ENCODE data around the gene NELFB. TPM values are rescaled to one million over a fixed set of nuclear protein-coding genes. Genes with fewer than 3 reads are reported as not detected.
A peak's percentile ranks its signal among the peaks of the same experiment; 100 is the strongest.

The NELFB gene
- total and polyA plus RNA-seq, 3 donors from 2014 or later = 55.0 to 76.7 (median 60.9) TPM

DNA sequence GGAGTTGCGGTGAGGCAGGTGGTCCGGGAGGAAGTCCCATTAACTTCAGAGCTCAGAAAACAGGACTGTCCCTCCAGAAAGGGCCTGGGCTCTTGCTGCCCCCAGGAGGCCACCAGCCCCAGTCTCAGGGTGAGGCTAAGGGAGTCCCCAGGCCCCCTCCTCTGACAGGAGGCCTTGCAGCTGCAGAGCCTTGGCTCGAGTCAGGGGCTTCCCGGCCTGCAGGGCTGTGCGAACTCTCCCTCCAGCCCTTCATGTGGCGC is 7.3 kb upstream of the NELFB start:
- no peaks in the 10 kb centered on the region for H3K27me3 ChIP-seq
- H3K4me3 ChIP-seq = no peak overlapping the region
- 69 to 81% methylated on average over 2 to 6 of the region's 6 CpGs for WGBS, 2 donors
- TF ChIP-seq, protein P1, sequence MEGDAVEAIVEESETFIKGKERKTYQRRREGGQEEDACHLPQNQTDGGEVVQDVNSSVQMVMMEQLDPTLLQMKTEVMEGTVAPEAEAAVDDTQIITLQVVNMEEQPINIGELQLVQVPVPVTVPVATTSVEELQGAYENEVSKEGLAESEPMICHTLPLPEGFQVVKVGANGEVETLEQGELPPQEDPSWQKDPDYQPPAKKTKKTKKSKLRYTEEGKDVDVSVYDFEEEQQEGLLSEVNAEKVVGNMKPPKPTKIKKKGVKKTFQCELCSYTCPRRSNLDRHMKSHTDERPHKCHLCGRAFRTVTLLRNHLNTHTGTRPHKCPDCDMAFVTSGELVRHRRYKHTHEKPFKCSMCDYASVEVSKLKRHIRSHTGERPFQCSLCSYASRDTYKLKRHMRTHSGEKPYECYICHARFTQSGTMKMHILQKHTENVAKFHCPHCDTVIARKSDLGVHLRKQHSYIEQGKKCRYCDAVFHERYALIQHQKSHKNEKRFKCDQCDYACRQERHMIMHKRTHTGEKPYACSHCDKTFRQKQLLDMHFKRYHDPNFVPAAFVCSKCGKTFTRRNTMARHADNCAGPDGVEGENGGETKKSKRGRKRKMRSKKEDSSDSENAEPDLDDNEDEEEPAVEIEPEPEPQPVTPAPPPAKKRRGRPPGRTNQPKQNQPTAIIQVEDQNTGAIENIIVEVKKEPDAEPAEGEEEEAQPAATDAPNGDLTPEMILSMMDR (IDR thresholded peaks at IDR 0.05) = no peak
- TF ChIP-seq POLR2A (IDR thresholded peaks at IDR 0.05) = no peak
- DNase-seq = no peak
- H3K9me3 ChIP-seq = no peaks in the 10 kb centered on the region
- H3K27ac ChIP-seq = no peak overlapping the region
- H3K4me1 ChIP-seq = peaks cover 41% of the 10 kb centered on the region
- intact Hi-C loops (cut with DNase I; ENCODE audit: low total_unique reads) = no loop called here
- H3K36me3 ChIP-seq (ENCODE audit: low read depth, missing control alignments) = no peaks in the 10 kb centered on the region

DNA sequence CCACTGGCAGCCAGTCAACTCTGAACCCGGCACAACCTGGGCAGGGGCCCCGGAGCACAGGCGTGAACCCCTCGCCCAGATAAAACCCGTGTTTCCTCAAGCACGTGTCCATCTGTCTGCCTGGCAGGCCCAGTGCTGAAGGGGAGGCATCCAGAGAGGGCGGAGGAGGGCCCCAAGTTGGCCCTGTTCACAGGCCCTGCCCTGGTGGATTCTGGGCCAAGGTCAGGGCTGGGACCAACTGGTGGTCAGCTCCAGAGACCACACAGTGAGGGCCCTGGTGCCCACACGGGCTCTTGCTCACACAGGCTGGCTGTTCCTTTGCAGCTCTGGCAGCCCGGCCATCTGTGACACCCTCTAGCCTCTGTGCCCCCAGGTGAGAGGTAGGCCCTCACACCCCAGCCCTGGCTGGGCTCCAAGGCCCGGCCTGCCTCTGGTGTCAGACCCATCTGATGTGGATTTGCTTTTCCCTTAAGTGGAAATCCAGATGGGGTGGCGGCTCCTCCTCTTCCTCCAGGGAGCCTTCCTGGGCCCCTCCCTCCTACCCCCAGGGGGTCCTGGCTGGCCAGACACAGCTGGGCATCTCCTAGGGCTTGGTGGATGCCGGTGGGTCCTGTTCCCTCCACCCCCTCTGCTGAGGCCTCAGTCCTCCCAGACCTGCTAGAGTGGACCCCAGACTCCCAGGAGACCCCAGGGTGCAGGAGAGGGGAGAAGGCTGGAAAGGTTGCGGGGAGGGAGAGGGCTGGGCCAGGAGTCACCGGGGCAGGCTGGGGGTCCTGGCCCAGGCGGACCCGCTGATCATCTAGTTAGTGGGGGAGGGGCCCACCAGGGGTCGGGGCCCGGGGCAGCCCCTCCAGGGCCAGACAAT is 4.6 kb upstream of the NELFB start:
- peaks cover 56% of the 10 kb centered on the region for H3K4me1 ChIP-seq
- no peaks in the 10 kb centered on the region for H3K36me3 ChIP-seq (ENCODE audit: low read depth, missing control alignments)
- H3K9me3 ChIP-seq = no peaks in the 10 kb centered on the region
- H3K4me3 ChIP-seq = no peak overlapping the region
- no peak for TF ChIP-seq POLR2A (IDR thresholded peaks at IDR 0.05)
- TF ChIP-seq, protein P1 (IDR thresholded peaks at IDR 0.05) = no peak
- WGBS, 2 donors = 40 to 74% methylated on average over 6 to 17 of the region's 18 CpGs
- H3K27ac ChIP-seq = peak overlapping the region; percentile 18 to 36
- intact Hi-C loops (cut with DNase I; ENCODE audit: low total_unique reads) = no loop called here
- no peaks in the 10 kb centered on the region for H3K27me3 ChIP-seq
- peak; percentile 85 for DNase-seq

DNA sequence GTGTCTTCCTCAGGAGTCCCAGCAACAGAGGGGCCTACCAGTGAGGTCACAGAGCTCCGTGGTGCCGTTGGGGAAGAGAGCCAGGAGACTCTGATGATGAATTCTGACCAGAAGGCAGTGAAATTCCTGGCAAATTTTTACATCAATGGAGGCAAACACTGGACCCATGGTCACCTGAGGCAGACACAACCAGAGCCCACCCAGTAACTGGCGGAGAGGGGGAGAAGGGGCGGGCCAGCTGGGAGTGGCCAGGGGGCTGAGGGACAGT is 4.0 kb upstream of the NELFB start, which contains the start of gene STPG3:
Gene STPG3 (plus strand): TSS at position 93 of the 268 bp plus-strand sequence. CDS start 1 bp downstream, at position 94.
- no peak for DNase-seq
- no peaks in the 10 kb centered on the region for H3K27me3 ChIP-seq
- no peaks in the 10 kb centered on the region for H3K36me3 ChIP-seq (ENCODE audit: low read depth, missing control alignments)
- peaks cover 59% of the 10 kb centered on the region for H3K4me1 ChIP-seq
- TF ChIP-seq, protein P1 (IDR thresholded peaks at IDR 0.05) = no peak
- TF ChIP-seq POLR2A (IDR thresholded peaks at IDR 0.05) = no peak
- H3K27ac ChIP-seq = peak within 1 kb of the TSS; percentile 18 to 36
- no peak within 1 kb of the TSS for H3K4me3 ChIP-seq
- no peaks in the 10 kb centered on the region for H3K9me3 ChIP-seq
- 62 to 76% methylated on average over 4 of the region's 4 CpGs for WGBS, 2 donors
- intact Hi-C loops (cut with DNase I; ENCODE audit: low total_unique reads) = no loop called here

DNA sequence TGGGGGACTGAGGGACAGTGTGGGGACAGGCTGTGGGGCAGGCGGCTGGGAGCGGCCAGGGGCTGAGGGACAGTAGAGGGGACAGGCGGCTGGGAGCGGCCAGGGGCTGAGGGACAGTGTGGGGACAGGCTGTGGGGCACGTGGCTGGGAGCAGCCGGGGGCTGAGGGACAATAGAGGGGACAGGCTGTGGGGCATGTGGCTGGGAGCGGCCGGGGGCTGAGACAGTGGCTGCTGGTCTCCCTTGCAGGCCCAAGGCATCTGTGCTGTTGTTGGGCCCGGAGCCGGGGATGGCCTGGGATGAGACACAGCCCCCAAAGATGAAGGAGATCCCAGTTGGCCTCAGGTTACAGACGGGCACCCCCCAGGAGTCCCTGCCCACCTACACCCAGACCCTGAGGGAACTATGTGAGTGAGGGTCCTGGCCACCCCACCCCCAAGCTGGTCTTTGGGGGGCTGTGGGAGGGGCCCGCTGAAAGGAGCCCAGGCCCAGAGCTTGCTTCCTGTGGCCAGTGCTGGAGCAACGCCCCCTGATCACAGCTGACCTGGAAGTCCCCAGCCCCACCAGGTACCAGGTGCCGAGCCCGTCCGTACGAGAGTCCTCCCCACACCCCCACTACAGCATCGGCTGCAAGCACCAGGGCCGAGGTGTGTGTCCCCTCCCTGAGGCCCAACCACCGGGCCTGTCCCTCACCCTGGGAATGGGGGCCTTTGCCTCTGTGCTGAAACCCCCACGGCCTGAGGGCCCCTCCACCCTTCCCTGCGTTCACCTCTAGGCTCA is 3.4 kb upstream of the NELFB start:
- Histone ChIP-seq H3K27ac (peak overlapping the region; percentile 18 to 36), H3K9me3 (no peaks in the 10 kb centered on the region), H3K27me3 (no peaks in the 10 kb centered on the region), H3K4me1 (peaks cover 64% of the 10 kb centered on the region), H3K4me3 (no peak overlapping the region), H3K36me3 (ENCODE audit: low read depth, missing control alignments) (no peaks in the 10 kb centered on the region)
- 88 to 91% methylated on average over 9 to 21 of the region's 22 CpGs for WGBS, 2 donors
- TF ChIP-seq, protein P1 (IDR thresholded peaks at IDR 0.05) = no peak
- no peak for TF ChIP-seq POLR2A (IDR thresholded peaks at IDR 0.05)
- intact Hi-C loops (cut with DNase I; ENCODE audit: low total_unique reads) = no loop called here
- DNase-seq = no peak

All from testis (tissue), 3 donors.